ENCODE data around the gene CLEC2L.

DNA sequence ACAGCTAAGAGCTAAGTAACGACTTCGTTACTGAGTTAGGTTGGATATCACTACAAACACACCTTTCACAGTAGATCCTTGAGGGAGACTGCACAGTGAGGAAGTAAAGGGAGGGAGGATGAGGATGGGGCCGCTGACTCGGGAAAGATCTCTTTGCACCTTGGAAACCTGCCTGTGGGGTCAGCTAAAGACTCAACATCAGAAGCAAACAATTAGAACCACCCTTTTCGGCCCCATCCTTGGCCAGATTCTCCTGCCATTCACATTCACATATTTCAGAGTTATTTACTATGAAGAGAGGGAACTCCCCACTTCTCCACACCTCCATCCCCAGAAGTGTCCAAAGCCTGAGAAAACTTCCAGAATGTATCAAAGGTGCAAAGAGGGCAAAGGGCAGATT, 47.1 kb downstream of the CLEC2L start:
- TF ChIP-seq, protein P1, sequence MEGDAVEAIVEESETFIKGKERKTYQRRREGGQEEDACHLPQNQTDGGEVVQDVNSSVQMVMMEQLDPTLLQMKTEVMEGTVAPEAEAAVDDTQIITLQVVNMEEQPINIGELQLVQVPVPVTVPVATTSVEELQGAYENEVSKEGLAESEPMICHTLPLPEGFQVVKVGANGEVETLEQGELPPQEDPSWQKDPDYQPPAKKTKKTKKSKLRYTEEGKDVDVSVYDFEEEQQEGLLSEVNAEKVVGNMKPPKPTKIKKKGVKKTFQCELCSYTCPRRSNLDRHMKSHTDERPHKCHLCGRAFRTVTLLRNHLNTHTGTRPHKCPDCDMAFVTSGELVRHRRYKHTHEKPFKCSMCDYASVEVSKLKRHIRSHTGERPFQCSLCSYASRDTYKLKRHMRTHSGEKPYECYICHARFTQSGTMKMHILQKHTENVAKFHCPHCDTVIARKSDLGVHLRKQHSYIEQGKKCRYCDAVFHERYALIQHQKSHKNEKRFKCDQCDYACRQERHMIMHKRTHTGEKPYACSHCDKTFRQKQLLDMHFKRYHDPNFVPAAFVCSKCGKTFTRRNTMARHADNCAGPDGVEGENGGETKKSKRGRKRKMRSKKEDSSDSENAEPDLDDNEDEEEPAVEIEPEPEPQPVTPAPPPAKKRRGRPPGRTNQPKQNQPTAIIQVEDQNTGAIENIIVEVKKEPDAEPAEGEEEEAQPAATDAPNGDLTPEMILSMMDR (IDR thresholded peaks at IDR 0.05; ENCODE audit: insufficient read depth, low read length, poor library complexity, severe bottlenecking): no peak
- no peak for TF ChIP-seq EZH2phosphoT487 (conservative IDR thresholded peaks at IDR 0.05; ENCODE audit: low read length)
